KG1 (cell line): ENCODE data around the gene EFCAB13.

Source experiments
- DNase-seq: peaks from one replicate; lab custom pipeline; 2025; lab: John Stamatoyannopoulos, UW

EFCAB13 gene

DNA sequence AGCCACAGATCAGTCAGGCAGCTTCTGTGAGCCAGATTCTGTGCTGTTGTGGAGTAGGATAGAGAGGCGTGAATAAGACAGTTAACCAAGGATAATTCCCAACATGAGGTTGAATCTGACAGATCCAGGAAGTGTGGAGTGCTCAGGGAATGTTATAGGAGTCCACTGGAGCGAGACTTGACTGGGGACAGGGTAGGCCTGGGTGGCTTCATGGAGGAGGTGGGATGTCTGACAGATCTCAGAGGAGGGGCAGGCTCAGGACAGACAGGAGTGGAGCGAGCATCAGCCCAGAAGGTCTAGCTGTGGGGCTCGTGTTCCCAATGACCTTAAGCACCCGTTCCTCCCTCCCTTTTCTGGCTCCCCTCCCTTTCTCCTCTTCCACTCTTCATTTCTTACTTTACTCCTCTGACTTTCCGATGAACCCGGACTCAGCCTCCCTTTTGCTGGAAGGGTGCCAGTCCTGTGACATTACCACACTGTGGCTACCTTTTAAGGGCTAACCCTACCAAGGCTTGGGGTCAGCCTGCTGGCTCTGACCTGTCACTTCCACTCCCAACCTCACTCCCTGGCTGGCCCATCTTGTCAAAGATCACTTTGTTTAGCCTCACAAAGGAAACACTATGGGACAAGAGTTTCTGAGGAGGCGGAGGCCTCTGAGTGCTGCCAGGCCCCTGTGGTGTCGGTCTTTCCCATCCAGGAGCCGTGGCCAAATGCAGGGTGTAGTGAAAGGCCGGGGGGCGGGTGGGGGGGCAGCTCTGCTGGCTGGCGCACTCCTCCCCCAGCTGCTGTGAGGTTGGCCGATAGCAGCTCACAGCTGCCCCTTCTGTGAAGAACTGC lies 28.5 kb upstream of the EFCAB13 start:
- DNase-seq = no peak

DNA sequence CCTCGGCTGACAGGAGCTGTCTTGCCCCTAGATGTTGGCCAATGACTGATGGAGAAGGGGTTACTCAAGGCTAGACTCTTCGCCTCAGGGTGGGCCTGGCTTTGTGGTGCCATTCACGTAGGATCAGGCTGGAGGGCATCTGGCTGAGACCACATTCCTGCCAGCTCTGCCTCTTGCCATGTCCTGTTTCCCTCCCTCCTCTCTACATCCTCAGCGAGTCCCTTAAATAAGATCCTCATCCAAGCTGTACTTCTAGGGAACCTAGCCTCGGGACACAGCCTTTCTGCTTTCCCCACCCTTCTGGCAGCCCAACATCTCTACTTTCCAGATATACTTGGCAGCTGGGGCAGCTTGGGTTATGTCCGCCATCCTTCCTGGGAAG lies 27.9 kb upstream of the EFCAB13 start:
- no peak for DNase-seq

DNA sequence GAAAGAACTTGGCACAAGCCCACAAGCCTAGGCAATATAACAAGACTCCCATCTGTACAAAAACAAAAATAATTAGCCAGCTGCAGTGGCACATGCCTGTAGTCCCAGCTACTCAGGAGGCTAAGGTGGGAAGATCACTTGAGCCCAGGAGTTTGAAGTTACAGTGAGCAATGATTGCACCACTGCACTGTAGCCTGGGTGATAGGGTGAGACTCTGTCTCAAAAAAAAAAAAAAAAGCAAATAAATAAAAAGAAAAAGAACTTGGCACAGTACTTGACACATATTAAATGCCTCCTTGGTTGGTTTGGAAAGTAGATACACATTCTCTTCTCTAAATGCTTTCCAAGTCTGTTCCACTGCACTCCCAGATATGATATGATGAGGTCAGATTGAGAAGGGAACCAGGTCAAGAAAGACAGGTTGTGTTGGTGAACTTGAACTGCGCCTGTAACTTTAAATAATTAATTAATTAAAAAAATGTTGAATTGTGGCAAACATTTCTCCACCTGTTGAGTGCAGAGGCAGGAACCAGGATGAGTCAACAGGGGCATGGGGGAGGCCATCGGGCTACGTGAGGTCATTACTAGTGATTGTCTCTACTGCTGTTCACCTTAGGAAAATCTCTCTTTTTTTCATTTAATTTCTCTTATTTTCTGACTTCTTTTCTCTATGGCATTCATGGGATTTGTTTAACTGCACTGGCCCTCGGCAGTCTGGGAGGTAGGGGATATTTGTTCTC lies 25.9 kb upstream of the EFCAB13 start:
- DNase-seq = no peak

DNA sequence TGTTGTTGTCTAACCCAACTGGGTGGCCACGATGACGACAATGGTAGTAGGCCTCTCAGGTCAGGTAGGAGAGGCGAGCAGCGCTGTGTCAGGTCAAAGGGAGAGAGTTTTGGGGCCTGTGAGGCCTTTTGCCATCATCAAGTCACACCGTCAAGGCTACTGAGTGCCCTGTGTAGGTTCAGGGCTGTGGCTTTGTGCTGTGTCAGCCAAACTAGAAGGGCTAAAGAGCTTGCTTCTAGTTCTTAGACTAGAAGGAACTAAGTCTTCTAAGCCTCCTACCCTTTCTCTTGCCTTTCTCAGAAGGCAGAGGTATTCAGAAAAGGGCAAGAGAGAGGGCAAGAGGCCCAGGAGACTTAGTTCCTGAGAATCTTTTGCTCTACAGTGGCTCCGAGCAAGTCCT lies 25.0 kb upstream of the EFCAB13 start:
- DNase-seq = no peak

DNA sequence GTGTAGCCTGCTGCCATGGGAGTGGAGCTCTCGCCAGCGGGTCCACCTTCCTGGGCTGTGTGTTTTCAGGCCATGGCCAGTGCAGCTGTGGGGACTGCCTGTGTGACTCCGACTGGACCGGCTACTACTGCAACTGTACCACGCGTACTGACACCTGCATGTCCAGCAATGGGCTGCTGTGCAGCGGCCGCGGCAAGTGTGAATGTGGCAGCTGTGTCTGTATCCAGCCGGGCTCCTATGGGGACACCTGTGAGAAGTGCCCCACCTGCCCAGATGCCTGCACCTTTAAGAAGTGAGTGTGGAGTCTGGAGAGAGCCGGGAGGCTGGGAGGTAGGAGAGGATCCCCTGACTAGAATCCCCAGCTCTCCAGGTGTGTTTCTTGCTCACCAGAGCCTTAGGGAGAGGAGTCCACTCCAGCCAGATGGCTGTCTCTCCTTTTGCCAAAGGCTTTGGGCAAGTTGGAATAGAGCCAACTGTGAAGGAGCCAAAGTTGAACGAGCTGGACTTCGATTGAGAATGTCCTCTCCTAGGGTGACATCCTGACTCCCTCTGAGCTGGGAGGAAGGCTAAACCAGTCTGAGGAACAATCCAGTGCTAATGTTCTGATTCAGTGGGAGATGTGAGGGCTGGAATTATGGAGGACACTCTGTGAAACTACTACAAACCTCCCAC lies 24.4 kb upstream of the EFCAB13 start:
- DNase-seq = no peak

DNA sequence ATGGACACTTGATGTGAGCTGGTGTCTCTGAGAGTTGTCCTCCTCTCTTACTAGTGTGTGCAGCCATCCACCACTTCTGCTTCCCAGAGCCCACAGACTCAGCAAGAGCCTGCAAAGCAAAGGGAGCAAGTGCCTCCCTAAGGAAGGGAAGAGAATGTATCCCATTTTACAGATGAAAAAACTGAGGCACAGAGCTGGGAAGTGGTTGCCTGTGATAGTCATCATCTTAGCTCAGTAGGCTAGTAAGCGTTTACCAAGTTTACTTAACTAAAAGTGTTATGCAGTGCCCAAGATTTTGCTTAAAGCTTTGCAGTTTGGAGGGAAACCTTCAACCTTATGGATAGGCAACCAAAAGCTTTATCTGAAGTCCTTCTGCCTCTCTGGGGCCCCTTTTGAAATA lies 23.0 kb upstream of the EFCAB13 start:
- no peak for DNase-seq

DNA sequence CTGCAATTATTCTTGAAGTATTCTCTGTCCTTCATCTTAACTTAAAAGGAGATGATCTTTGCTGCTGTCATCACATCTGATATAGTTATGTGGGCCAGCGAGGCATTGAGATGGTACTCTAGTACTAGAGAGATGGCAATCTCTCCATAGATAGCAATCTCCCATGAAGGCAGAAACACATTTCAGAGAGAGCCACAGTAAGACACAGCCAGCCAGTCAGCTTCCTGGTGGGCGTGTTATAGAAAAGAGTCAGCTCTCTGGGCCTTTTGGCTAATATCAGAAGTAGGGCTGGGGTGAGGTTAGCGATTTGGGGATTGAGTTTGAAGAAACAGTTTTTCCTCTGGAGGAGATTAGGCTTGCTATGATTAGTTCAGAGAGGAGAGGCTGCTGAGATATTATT lies 22.6 kb upstream of the EFCAB13 start:
- no peak for DNase-seq

DNA sequence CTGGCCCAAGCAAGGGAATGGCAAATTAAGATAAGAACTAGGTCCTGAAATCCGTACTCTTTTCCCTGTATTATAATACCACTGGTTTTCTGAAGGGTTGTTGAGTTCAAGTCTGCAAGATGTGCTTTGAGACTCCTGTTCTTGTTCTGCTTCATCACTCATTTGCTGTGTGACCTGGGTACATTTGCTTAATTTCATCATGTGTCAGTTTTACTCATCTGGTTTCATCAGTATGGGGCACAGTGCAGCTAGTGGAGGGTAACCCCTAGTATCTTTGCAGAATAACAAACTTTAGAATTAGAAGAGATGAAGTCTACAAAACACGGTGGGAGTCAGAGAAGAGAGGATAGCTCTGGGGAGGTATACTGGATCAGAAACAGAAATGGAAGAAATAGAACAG lies 21.9 kb upstream of the EFCAB13 start:
- no peak for DNase-seq

DNA sequence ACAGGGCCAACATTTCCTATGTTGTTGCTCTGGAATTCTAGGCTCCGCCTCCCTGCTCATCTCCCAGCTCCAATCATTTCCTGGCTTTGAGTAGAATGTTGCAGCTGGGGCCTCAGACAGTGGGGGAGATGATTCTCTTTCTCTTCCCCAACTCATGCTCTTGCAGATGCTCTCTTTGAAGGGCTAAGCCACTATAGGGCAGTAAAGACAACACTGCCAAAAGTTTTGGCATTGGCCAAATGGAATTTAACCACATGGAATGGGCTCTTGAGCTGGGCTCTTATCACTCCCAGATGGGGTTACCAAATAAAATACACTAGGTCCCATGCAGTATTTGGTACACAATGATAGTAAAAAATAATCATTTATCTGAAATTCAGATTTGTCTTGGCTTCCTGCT lies 19.6 kb upstream of the EFCAB13 start:
- DNase-seq = no peak

DNA sequence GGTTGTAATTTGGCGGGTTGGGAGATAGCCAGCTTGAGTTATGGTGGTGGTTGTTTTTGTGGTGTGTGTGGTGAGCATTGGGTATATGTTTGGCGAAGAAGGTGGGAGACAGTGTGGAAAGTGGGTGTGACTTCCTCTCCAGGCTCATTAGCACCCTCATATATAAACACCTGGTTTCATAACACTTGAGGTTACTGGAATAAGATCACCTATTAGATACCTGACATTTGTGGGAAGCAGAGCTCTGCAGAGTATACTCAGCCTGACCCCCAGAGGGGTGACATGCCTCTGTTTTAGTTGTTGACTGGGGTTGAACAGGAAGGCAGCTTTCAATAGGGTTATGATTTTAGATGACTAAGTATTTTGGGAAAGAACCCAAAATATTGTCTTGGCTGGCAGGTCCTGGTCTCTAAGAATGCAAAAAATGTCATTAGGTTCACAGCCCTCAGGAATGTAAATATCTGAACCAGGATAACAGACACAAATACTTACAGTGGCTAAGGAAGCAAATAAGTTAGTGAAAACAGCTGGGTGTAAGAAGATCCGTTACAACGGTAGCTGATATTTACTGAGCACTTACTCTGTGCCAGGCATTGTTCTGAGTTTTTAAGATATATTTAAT lies 18.3 kb upstream of the EFCAB13 start:
- no peak for DNase-seq

DNA sequence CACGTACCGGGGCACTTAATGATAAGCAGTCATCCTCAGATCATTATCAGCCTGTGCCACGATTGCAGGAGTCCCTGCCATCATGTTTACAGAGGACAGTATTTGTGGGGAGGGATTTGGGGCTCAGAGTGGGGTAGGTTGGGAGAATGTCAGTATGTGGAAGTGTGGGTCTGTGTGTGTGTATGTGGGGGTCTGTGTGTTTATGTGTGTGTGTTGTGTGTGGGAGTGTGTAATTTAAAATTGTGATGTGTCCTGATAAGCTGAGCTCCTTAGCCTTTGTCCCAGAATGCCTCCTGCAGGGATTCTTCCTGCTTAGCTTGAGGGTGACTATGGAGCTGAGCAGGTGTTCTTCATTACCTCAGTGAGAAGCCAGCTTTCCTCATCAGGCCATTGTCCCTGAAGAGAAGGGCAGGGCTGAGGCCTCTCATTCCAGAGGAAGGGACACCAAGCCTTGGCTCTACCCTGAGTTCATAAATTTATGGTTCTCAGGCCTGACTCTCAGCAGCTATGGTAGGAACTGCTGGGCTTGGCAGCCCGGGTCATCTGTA lies 13.5 kb upstream of the EFCAB13 start:
- no peak for DNase-seq

DNA sequence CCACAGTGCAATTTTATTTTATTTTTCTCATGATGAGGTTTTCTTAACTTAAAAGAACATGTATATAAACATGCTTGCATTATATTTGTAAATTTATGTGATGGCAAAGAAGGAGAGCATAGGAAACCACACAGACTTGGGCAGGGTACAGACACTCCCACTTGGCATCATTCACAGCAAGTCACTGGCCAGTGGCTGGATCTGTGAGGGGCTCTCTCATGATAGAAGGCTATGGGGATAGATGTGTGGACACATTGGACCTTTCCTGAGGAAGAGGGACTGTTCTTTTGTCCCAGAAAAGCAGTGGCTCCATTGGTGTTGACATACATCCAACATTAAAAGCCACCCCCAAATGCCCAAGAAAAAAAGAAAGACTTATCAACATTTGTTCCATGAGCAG lies 12.3 kb upstream of the EFCAB13 start:
- DNase-seq = no peak

DNA sequence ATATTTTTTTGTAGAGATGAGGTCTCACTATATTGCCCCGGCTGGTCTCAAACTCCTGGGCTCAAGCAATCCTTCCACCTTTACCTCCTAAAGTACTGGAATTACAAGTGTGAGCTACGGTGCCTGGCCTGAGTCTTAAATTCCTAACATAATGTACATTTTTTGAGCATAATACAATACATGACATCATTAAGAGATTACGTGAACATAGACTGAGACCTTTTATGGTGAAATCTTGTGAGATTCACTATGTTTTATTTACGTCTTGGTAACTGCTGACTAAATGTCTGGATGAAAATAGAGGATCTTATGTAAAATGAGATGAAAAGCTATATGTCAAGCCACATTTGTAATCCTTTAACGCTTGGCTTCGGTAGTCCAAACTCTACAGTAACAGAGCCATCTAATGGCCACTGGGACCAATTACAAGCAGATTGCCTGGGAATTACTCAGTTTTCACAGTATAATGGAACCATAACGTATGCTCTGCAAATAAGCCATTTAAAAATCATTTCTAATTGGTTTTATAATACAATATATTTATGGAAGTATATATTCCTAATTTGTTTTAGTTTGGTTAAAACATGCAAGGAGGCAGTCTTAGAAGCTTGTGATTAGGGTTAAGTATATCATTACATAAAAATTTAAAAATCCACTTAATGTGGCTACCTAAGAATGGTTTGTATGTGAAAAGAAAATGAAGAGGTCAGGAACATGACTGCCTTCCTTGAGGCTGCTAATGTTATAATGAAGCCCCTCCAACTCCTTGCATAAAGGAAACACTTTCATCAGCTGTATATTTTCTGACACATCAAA lies 8.1 kb upstream of the EFCAB13 start:
- DNase-seq = peak; percentile 37

DNA sequence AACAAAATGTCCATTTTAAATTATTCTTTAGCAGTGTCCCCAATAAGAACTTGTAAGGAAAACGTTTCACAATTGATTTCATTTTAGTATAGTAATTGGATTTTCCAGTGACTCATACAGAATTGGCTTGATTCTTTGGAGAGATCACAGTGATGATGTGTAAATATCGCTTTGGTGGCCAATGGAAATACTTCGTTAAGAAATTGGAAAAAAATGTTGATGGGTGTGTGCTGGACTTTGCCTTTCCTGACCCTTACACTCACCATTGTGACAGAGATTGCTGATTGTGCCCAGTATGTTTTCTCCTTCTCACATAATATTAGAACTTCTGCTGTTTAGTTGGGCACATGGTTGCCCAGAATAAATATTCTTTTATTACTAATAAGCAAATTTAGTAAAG lies 7.4 kb upstream of the EFCAB13 start:
- no peak for DNase-seq

DNA sequence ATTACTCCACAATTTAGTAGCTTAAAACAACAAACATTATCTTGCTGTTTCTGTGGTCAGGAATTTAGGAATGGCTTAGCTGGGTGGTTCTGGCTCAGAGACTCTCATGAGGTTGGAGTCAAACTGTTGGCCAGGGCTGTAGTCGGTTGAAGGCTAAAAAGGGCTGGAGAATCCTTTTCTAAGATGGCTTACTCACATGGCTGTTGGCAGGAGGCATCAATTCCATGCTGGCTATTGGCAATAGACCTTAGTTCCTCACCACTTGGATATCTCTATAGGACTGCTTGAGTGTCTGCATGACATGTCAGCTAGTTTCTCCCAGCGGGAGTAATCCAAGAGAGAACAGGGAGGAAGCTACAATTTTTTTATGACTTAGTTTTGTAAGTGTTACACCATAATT lies 6.6 kb upstream of the EFCAB13 start:
- DNase-seq = no peak

DNA sequence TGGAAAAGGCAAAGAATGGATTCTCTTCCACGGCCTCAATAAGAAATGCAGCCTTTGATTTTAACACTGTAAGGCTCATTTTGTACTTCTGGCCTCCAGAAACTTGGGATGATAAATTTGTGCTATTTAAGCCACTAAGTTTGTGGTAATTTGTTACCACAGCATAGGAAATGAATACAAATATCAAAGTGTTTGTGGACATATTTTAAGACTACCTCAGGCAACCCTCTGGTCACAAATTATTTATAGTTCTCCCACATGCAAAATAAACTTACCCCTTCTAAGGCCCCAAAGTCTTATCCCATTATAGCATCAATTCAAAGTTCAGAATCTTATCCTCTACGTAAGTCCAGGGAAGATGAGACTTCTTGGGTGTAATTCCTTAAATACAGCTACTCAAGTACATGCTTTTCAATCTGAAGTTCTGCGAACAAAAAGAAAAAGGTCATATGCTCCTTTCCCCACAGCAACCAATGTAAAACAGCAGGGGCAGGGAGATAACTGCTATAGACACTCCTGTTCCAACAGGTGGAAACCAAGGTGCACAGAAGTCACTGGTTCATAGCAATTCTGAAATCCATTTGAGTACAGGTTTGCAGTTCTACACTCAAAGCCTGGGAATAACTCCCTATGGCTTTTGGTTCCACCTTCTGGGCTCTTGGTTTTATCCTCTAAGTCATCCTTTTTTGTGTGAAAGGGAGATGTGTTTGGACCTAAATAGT lies 5.4 kb upstream of the EFCAB13 start:
- no peak for DNase-seq

DNA sequence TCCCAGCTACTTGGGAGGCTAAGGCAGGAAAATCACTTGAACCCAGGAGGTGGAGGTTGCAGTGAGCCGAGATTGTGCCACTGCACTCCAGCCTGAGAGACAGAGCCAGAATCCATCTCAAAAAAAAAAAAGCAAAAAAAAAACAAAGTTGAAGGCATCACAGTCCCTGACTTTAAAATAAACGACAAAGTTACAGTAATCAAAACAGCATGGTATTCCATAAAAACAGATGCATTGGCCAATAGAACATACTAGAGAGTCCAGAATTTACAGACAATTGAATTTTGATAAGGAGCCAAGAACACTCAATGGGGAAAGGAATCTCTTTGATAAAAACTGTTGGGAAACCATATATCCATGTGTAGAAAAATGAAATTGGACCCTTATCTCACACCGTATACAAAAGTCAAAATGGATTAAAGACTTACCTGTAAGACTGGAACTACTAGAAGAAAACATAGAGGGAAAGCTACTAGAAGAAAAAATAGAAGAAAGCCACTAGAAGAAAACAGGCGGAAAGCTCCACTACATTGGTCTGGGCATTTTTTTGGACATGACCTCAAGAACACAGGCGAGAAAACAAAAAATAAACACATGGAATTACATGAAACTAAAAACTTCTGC lies 2.8 kb upstream of the EFCAB13 start:
- DNase-seq = no peak

DNA sequence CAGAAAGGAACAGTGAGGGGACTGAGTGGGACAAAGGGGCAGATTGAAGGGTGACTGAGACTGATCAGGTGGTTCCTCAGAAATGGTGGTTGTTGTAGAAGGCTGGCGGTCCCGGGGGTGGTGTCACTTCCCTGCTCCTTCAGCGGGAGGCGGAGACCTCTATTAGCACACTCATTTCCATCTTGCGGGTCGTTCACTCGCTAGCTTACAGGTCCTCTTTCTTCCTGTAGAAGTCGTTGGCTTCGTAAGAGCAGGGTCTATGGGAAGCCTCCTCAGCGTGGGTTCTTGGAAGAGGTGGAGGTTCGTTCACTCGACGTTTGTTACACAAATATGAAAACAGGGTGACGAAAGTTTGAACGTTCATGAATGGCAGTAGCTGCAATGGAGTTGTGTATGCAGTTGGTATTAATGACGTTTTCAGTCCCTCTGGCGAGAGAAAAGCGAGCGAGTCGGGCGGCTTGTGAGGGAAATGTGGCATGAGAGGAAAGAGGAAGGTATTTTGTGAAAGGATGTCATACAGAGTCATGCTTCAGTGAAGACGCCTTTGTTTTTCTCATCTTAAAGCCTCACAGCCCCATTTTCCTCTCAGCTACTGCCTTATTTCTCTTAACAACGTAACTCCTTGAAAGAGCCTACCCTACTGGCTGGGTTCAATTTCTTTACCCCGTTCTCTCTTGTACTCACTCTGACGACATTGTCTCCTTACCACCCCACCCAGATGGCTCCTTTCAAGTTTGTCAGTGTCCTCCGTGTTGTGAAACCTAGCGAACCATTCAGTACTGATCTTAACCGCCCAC lies 667 bp downstream of the EFCAB13 start:
- peak; percentile 59 for DNase-seq

DNA sequence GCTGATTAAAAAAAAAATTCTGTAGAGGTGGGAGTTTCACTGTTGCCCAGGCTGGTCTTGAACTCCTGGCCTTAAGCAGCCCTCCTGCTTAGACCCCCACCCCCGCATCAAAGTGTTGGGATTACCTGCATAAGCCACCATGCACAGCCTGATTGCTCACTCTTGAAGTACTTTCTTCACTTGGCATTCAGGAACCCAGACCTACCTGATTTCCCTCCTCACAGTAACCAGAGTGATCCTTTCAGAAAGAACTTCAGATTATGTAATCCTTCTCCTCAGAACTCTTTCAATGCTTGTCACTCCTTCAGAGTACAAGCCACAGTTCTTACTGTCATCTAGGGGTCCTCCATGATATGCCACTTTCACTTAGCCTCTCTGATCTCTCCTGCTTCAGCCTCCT lies 1.4 kb downstream of the EFCAB13 start:
- no peak for DNase-seq

DNA sequence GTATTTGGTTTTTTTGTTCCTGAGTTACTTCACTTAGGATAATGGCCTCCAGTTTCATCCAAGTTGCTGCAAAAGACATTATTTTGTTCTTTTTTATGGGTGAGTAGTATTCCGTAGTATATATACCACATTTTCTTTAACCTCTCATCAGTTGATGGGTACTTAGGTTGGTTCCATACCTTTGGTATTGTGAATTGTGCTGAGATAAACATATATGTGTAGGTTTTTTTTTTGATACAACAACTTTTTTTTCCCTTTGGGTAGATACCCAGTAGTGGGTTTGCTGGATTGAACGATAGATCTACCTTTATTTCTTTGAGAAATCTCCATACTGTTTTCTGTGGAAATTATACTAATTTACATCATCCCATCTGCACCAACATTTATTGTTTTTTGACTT lies 6.8 kb downstream of the EFCAB13 start:
- DNase-seq = no peak
